Osteocyte (in vitro differentiated cells): ENCODE measurements around the gene SYCP2. TPM values are rescaled to one million over a fixed set of nuclear protein-coding genes. Genes with fewer than 3 reads are reported as not detected.
A peak's percentile ranks its signal among the peaks of the same experiment; 100 is the strongest.

Source experiments
- DNase-seq: peaks from one replicate; pipeline ENCODE4 v3.0.0; 2021; ENCODE audit warnings: mixed read lengths; ENCODE audit not compliant: unreplicated experiment; ENCODE audit errors: extremely low spot score
- H3K27ac Mint-ChIP-seq: one replicate; pipeline ENCODE4 v1.8.0; 2021; ENCODE audit warnings: mild to moderate bottlenecking, mixed read lengths; ENCODE audit not compliant: unreplicated experiment
- H3K27me3 Mint-ChIP-seq: one replicate; pipeline ENCODE4 v1.8.0; 2021; ENCODE audit warnings: mixed read lengths; ENCODE audit not compliant: unreplicated experiment
- H3K36me3 Mint-ChIP-seq: one replicate; pipeline ENCODE4 v1.8.0; 2021; ENCODE audit warnings: mixed read lengths; ENCODE audit not compliant: unreplicated experiment
- H3K4me1 Mint-ChIP-seq: one replicate; pipeline ENCODE4 v1.8.0; 2021; ENCODE audit warnings: mixed read lengths; ENCODE audit not compliant: unreplicated experiment
- H3K4me3 Mint-ChIP-seq: one replicate; pipeline ENCODE4 v1.8.0; 2021; ENCODE audit warnings: mild to moderate bottlenecking, moderate library complexity, mixed read lengths; ENCODE audit not compliant: unreplicated experiment
- H3K9me3 Mint-ChIP-seq: one replicate; pipeline ENCODE4 v1.8.0; 2021; ENCODE audit warnings: mixed read lengths; ENCODE audit not compliant: unreplicated experiment
- total RNA-seq: library from RNA; stranded (reverse); gene quantifications from 2 replicates; pipeline ENCODE4 v1.2.1, GENCODE V29; 2021
- TF ChIP-seq, protein P1 (sequence below): fragments of 200-600 bp; sonication (generic); IDR thresholded peaks from 2 replicates; pipeline ENCODE4 v1.5.0; 2021; ENCODE audit warnings: antibody characterized with exemption, mild to moderate bottlenecking, moderate library complexity

Gene SYCP2
- total RNA-seq, 1 donor from 2014 or later = 2.1 TPM

DNA sequence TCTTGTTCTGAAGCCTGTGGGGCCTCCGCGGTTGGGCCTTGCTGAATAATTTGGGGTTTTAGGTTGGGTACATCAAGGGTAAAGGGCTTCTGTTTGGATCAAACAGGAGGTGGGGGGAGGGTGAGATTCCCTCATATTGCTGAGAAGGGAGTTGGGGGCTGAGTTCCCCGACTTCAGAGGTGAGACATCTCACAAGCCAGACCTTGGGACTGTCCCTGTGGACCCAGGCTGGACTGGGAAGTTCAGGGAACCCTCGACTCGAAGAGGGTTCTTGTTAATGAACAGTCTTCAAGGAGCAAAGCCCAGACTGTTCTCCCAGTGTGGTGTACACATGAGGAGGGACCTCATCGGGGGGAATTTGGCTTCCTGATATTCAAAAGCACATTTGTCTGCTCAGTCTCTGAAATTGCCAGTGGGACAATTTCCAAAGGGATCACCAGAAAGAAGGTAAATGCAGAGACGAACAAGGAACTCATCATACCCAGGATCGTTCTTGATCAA is 118.5 kb downstream of the SYCP2 start:
- DNase-seq = peak; percentile 59
- no peak overlapping the region for H3K4me3 Mint-ChIP-seq
- H3K9me3 Mint-ChIP-seq = no peaks in the 10 kb centered on the region
- H3K27me3 Mint-ChIP-seq = no peaks in the 10 kb centered on the region
- TF ChIP-seq, protein P1, sequence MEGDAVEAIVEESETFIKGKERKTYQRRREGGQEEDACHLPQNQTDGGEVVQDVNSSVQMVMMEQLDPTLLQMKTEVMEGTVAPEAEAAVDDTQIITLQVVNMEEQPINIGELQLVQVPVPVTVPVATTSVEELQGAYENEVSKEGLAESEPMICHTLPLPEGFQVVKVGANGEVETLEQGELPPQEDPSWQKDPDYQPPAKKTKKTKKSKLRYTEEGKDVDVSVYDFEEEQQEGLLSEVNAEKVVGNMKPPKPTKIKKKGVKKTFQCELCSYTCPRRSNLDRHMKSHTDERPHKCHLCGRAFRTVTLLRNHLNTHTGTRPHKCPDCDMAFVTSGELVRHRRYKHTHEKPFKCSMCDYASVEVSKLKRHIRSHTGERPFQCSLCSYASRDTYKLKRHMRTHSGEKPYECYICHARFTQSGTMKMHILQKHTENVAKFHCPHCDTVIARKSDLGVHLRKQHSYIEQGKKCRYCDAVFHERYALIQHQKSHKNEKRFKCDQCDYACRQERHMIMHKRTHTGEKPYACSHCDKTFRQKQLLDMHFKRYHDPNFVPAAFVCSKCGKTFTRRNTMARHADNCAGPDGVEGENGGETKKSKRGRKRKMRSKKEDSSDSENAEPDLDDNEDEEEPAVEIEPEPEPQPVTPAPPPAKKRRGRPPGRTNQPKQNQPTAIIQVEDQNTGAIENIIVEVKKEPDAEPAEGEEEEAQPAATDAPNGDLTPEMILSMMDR = no peak
- H3K36me3 Mint-ChIP-seq = no peaks in the 10 kb centered on the region
- no peak overlapping the region for H3K27ac Mint-ChIP-seq
- H3K4me1 Mint-ChIP-seq = no peaks in the 10 kb centered on the region

DNA sequence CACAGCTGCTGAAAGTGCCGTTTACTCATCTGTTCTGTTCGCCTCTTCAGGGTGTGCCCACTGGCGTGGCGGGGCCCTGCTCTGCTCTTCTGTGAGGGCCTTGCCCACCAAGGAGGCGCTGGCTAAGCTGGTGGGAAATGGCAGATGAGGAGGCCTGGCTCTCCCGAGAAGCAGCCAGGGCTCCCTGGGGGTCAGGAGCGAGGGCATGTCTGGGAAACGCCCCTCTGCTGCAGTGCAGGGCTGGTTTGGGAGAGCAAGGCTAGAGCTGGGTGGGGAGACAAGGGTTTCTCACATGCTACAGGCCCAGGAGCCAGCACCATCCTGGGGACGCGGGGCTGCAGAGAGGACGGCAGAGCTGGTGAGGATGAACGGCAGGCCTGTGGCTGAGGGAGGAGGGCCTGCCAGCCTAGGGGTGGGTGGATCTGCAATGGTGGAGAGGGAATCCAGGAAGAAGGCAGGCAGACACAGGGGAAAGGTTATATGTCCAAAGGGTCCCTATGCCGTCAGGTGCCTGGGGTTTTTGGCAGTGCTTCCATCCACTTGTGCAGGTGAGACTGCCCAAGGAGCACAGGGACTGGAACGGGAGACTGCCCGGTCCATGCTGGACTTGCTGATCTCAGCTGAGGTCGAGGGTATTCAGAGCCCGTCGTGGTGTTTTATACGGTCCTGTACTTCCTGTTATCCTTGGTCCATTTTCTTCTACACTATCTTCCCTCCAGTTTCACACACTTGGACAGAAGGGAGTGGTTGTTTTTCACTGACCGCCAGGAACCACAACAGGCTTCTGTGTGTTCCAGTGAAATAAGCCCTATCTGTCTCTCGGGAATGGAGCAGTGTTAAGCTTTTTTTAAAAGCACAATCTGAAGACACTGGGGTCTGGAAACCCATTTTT is 119.2 kb downstream of the SYCP2 start:
- peak; percentile 75 for DNase-seq
- no peak overlapping the region for H3K27ac Mint-ChIP-seq
- no peaks in the 10 kb centered on the region for H3K9me3 Mint-ChIP-seq
- H3K27me3 Mint-ChIP-seq = no peaks in the 10 kb centered on the region
- H3K4me3 Mint-ChIP-seq = no peak overlapping the region
- TF ChIP-seq, protein P1 = no peak
- H3K4me1 Mint-ChIP-seq = no peaks in the 10 kb centered on the region
- no peaks in the 10 kb centered on the region for H3K36me3 Mint-ChIP-seq

Other genes starting within 250 kb of the SYCP2 start
- gene PPP1R3D, start 6.7 kb upstream of the SYCP2 start, total RNA-seq = 6.3 and 7.3 TPM in 2 replicates
- 16.7 and 17.7 TPM in 2 replicates for gene FAM217B, start 6.8 kb upstream of the SYCP2 start, total RNA-seq
- gene CDH26, start 24.8 kb upstream of the SYCP2 start, total RNA-seq = 0.16 and 0.46 TPM in 2 replicates